HCT116 (cell line): ENCODE measurements around the gene IMPG2. TPM values are rescaled to one million over a fixed set of nuclear protein-coding genes. Genes with fewer than 3 reads are reported as not detected.

Experiments
- ATAC-seq: fragments of 200-7000 bp; cut with Tn5 transposase; 2 replicates; pipeline ENCODE4 v1.9.1; 2020; ENCODE audit warnings: mild to moderate bottlenecking, moderate library complexity
- BruUV-seq: library from RNA; stranded (reverse); fragments of 400-500 nt; replicated peaks from 2 replicates; lab custom pipeline; 2021; lab: Mats Ljungman, UMichigan
- CTCF ChIA-PET: fragments of 300-600 bp; sonication (Branson Sonifier 250); formaldehyde crosslinking; loops from one replicate; lab custom pipeline; 2021; ENCODE audit warnings: antibody characterized with exemption; lab: Charles Lee
- POLR2A ChIA-PET: fragments of 300-600, 350-600 bp; sonication (Branson Sonifier 250); formaldehyde crosslinking; loops from one replicate; lab custom pipeline; 2021; ENCODE audit warnings: antibody characterized with exemption; lab: Charles Lee
- RAD21 ChIA-PET, 2 experiments: fragments of 300-600 bp; sonication (Branson Sonifier 250); formaldehyde crosslinking; loops; one replicate each; lab custom pipeline; 2023; ENCODE audit warnings: low total read pairs in 2 of 2; ENCODE audit not compliant: uncharacterized antibody in 2 of 2, unreplicated experiment in 2 of 2, low non-redundant PET in 1 of 2; lab: Charles Lee
- DNase-seq: peaks from one replicate; pipeline ENCODE4 v3.0.0-alpha.2; 2010; ENCODE audit warnings: low read depth, low spot score
- H2AFZ ChIP-seq: fragments of 200-600 bp; shearing (Covaris generic), sonication (generic); 2 replicates; pipeline ENCODE4 v1.6.1; 2017; ENCODE audit warnings: low read depth, mixed run types, mixed read lengths, antibody characterized with exemption, low read length; ENCODE audit not compliant: poor library complexity, severe bottlenecking
- H3K27ac ChIP-seq: 2 replicates; pipeline ENCODE4 v1.5.1; 2012; ENCODE audit warnings: low read depth, low read length
- H3K27me3 ChIP-seq: fragments of 200-600 bp; sonication (generic); 2 replicates; pipeline ENCODE4 v1.6.1; 2016; ENCODE audit warnings: mixed run types, low read length, mixed read lengths; ENCODE audit not compliant: insufficient read depth
- H3K36me3 ChIP-seq, 2 experiments: fragments of 200-500 bp in 1 of 2; fragments of 200-600 bp in 1 of 2; sonication (Bioruptor generic) in 1 of 2; sonication (generic) in 1 of 2; 2 replicates each; pipeline versions ENCODE4 v1.5.1 to v1.6.1; 2014 to 2016; ENCODE audit warnings: low read length in 2 of 2, inconsistent platforms in 1 of 2, mixed read lengths in 1 of 2, mixed run types in 1 of 2; ENCODE audit not compliant: insufficient read depth in 2 of 2, control insufficient read depth in 1 of 2
- H3K4me1 ChIP-seq, 2 experiments: fragments of 200-600 bp in 1 of 2; sonication (generic) in 1 of 2; 2 replicates each; pipeline versions ENCODE4 v1.5.1 to v1.6.1; 2012 to 2017; ENCODE audit warnings: low read length in 2 of 2, inconsistent platforms in 1 of 2, mild to moderate bottlenecking in 1 of 2, mixed read lengths in 1 of 2, mixed run types in 1 of 2, moderate library complexity in 1 of 2; ENCODE audit not compliant: insufficient read depth in 2 of 2, control insufficient read depth in 1 of 2
- H3K4me2 ChIP-seq: fragments of 200-600 bp; sonication (generic); 2 replicates; pipeline ENCODE4 v1.6.1; 2017; ENCODE audit warnings: mixed run types, low read length, mixed read lengths
- H3K4me3 ChIP-seq, 2 experiments: fragments of 200-600 bp in 1 of 2; sonication (generic) in 1 of 2; replicated peaks in 1 of 2; 2 replicates each; pipeline ENCODE4 v1.5.1; 2011 to 2016; ENCODE audit warnings: low read length in 2 of 2, control low read depth in 1 of 2, low read depth in 1 of 2, mild to moderate bottlenecking in 1 of 2, mixed read lengths in 1 of 2, mixed run types in 1 of 2
- H3K79me2 ChIP-seq: fragments of 200-600 bp; sonication (generic); 2 replicates; pipeline ENCODE4 v1.6.1; 2017; ENCODE audit warnings: mild to moderate bottlenecking, mixed run types, low read length, moderate library complexity, mixed read lengths; ENCODE audit not compliant: insufficient read depth
- H3K9ac ChIP-seq: fragments of 200-600 bp; sonication (generic); 2 replicates; pipeline ENCODE4 v1.6.1; 2016; ENCODE audit warnings: low read length, mixed read lengths
- H3K9me2 ChIP-seq: fragments of 200-600 bp; sonication (generic), shearing (Covaris generic); 2 replicates; pipeline ENCODE4 v1.6.1; 2017; ENCODE audit warnings: mixed run types, mild to moderate bottlenecking, moderate library complexity; ENCODE audit not compliant: insufficient read depth
- H3K9me3 ChIP-seq, 2 experiments: fragments of 200-500 bp in 1 of 2; fragments of 200-600 bp in 1 of 2; sonication (Bioruptor generic) in 1 of 2; sonication (generic) in 1 of 2; 2 replicates each; pipeline ENCODE4 v1.6.1; 2014 to 2017; ENCODE audit warnings: low read length in 2 of 2, mixed read lengths in 2 of 2, inconsistent platforms in 1 of 2, low read depth in 1 of 2, mild to moderate bottlenecking in 1 of 2, mixed run types in 1 of 2, moderate library complexity in 1 of 2; ENCODE audit not compliant: control insufficient read depth in 1 of 2, insufficient read depth in 1 of 2
- H4K20me1 ChIP-seq: fragments of 200-600 bp; sonication (generic), shearing (Covaris generic); 2 replicates; pipeline ENCODE4 v1.6.1; 2017; ENCODE audit warnings: mixed run types, mild to moderate bottlenecking, moderate library complexity; ENCODE audit not compliant: insufficient read depth
- CTCF ChIP-seq, 3 experiments: fragments of 200-600 bp in 1 of 3; sonication (generic) in 1 of 3; IDR thresholded peaks in 2 of 3; conservative IDR thresholded peaks in 1 of 3; 2 replicates each; pipeline ENCODE4 v1.5.1; 2012 to 2017; ENCODE audit warnings: low read depth in 2 of 3, low read length in 2 of 3, antibody characterized with exemption in 1 of 3, borderline replicate concordance in 1 of 3, control low read depth in 1 of 3, mild to moderate bottlenecking in 1 of 3, mixed read lengths in 1 of 3, mixed run types in 1 of 3, moderate library complexity in 1 of 3; ENCODE audit not compliant: insufficient read depth in 1 of 3
- ELF1 ChIP-seq: IDR thresholded peaks from 2 replicates; pipeline ENCODE4 v1.6.1; 2012; ENCODE audit warnings: low read depth, borderline replicate concordance
- EZH2 ChIP-seq: fragments of 200-600 bp; sonication (generic); IDR thresholded peaks from 2 replicates; pipeline ENCODE4 v1.6.1; 2017; ENCODE audit warnings: antibody characterized with exemption, mixed run types
- EZH2phosphoT487 ChIP-seq: fragments of 200-600 bp; IDR thresholded peaks from 2 replicates; pipeline ENCODE4 v1.6.1; 2018; ENCODE audit warnings: antibody characterized with exemption, borderline replicate concordance
- FOSL1 ChIP-seq: IDR thresholded peaks from 2 replicates; pipeline ENCODE4 v1.6.1; 2012; ENCODE audit warnings: low read depth
- POLR2A ChIP-seq: IDR thresholded peaks from 2 replicates; pipeline ENCODE4 v1.7.0; 2011; ENCODE audit warnings: borderline replicate concordance; ENCODE audit not compliant: insufficient read depth, insufficient read length; ENCODE audit errors: extremely low read depth
- POLR2AphosphoS5 ChIP-seq: IDR thresholded peaks from 2 replicates; pipeline ENCODE4 v1.6.1; 2011; ENCODE audit warnings: mild to moderate bottlenecking, low read depth, low read length, moderate library complexity
- SIN3A ChIP-seq: IDR thresholded peaks from 2 replicates; pipeline ENCODE4 v1.6.1; 2012; ENCODE audit warnings: low read depth
- YY1 ChIP-seq: IDR thresholded peaks from 2 replicates; pipeline ENCODE4 v1.6.1; 2011; ENCODE audit warnings: low read length, low read depth, moderate library complexity, mild to moderate bottlenecking; ENCODE audit not compliant: insufficient replicate concordance; ENCODE audit errors: extremely low read depth
- ZFX ChIP-seq: fragments of 450-650 bp; IDR thresholded peaks from 2 replicates; pipeline ENCODE4 v1.6.1; 2017
- ZNF274 ChIP-seq: fragments of 200-500 bp; sonication (Bioruptor generic); IDR thresholded peaks from 2 replicates; pipeline ENCODE4 v1.6.1; 2014; ENCODE audit warnings: mild to moderate bottlenecking, low read depth, low read length, inconsistent platforms
- intact Hi-C: fragments of 100-400 bp; cut with micrococcal nuclease; formaldehyde crosslinking; loops from 2 replicates; pipeline ENCODE4 v1.10.0; 2022
- total RNA-seq: library from RNA; stranded (reverse); gene quantifications from one replicate; pipeline ENCODE4 v1.2.1, GENCODE V29; 2021; ENCODE audit not compliant: unreplicated experiment
- TF ChIP-seq, protein P1 (sequence below): IDR thresholded peaks from 2 replicates; pipeline ENCODE4 v1.6.1; 2011; ENCODE audit warnings: mild to moderate bottlenecking, low read length, moderate library complexity; ENCODE audit not compliant: insufficient replicate concordance; ENCODE audit errors: extremely low read depth

IMPG2 gene
- total RNA-seq, 1 experiment from 2014 or later, result 0.20 TPM

DNA sequence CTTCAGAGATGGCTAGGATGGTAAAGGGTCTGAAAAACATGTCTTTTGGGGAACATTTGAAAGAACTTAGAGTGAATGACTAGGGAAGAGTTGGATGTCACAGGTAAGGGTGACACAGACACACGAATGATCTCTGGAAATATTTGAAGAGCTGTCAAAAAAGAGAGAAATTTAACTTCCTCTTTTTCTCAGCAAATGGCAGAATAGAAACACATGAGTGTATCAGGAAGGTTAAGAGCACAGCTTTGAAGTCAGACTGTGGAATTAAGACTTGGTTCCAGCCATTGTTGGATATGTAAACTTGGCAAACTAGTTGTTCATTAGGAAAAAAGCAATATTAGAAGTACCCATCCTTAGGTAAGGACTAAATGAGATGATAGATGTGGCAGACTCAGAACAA is 117.7 kb downstream of the IMPG2 start:
- CTCF ChIA-PET, result no interaction called here

More for the DNA sequence above, 117.7 kb downstream of the IMPG2 start:
- H3K27ac ChIP-seq, result no peak overlapping the region
- H3K9ac ChIP-seq, result no peak overlapping the region
- H3K79me2 ChIP-seq, result no peaks in the 10 kb centered on the region
- H3K9me3 ChIP-seq, result no peaks in the 10 kb centered on the region
- TF ChIP-seq FOSL1 (no peak), EZH2 (no peak), EZH2phosphoT487 (no peak), ELF1 (no peak), YY1 (no peak), POLR2A (no peak), ZFX (no peak), POLR2AphosphoS5 (no peak), ZNF274 (no peak), SIN3A (no peak), CTCF (IDR thresholded peaks at IDR 0.05 in 2 of 3, conservative IDR thresholded peaks at IDR 0.05 in 1 of 3; ENCODE audit: borderline replicate concordance in 1 of 3, insufficient read depth in 1 of 3, low read depth in 2 of 3, low read length in 2 of 3) (no peak)
- TF ChIP-seq, protein P1, sequence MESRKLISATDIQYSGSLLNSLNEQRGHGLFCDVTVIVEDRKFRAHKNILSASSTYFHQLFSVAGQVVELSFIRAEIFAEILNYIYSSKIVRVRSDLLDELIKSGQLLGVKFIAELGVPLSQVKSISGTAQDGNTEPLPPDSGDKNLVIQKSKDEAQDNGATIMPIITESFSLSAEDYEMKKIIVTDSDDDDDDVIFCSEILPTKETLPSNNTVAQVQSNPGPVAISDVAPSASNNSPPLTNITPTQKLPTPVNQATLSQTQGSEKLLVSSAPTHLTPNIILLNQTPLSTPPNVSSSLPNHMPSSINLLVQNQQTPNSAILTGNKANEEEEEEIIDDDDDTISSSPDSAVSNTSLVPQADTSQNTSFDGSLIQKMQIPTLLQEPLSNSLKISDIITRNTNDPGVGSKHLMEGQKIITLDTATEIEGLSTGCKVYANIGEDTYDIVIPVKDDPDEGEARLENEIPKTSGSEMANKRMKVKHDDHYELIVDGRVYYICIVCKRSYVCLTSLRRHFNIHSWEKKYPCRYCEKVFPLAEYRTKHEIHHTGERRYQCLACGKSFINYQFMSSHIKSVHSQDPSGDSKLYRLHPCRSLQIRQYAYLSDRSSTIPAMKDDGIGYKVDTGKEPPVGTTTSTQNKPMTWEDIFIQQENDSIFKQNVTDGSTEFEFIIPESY, result no peak
- TF ChIP-seq, all 23 proteins: peak for 0
- Histone ChIP-seq H3K9me2 (no peaks in the 10 kb centered on the region), H3K4me3 (no peak overlapping the region), H3K4me1 (no peaks in the 10 kb centered on the region), H2AFZ (no peak overlapping the region), H3K27me3 (no peaks in the 10 kb centered on the region), H3K4me2 (no peak overlapping the region), H3K36me3 (no peaks in the 10 kb centered on the region), H4K20me1 (no peaks in the 10 kb centered on the region)
- RAD21 ChIA-PET, result no interaction called here
- intact Hi-C loops, result loop anchor here (10.0 kb wide), 1 partner anchor 432 kb away; no protein-coding TSS in a partner anchor
- BruUV-seq, result no TSS peak
- ATAC-seq (no peak), DNase-seq (no peak)
- POLR2A ChIA-PET, result no interaction called here
